D721Med (cell line): ENCODE data around the gene GTF3C1.

Source experiments
- DNase-seq: peaks from one replicate; pipeline ENCODE4 v3.0.0; 2011; ENCODE audit warnings: low spot score; ENCODE audit not compliant: insufficient read length
- FAIRE-seq: peaks from 2 replicates; lab custom pipeline; 2011; peaks lifted over from hg19 to GRCh38; lab: Jason Lieb, UNC
- CTCF ChIP-seq: IDR thresholded peaks from 2 replicates; pipeline ENCODE4 v1.5.1; 2012; ENCODE audit warnings: mild to moderate bottlenecking, control low read depth; ENCODE audit not compliant: insufficient read depth; ENCODE audit errors: missing control alignments

Gene GTF3C1

GRCh38 chr16:27538528-27538927 is 11.2 kb downstream of the GTF3C1 start:
- DNase-seq = no peak
- FAIRE-seq = no peak
- no peak for TF ChIP-seq CTCF

- FAIRE-seq = no peak
- DNase-seq = no peak
- TF ChIP-seq CTCF = no peak
Measured at GRCh38 chr16:27534256-27534655, 15.5 kb downstream of the GTF3C1 start.

GRCh38 chr16:27531826-27532800 is 17.6 kb downstream of the GTF3C1 start:
- TF ChIP-seq CTCF = no peak
- FAIRE-seq (no peak), DNase-seq (no peak)

GRCh38 chr16:27531186-27531585 is 18.5 kb downstream of the GTF3C1 start:
- FAIRE-seq = no peak

GRCh38 chr16:27529962-27530361 is 19.8 kb downstream of the GTF3C1 start:
- FAIRE-seq = no peak
- TF ChIP-seq CTCF = no peak
- DNase-seq = no peak

More at GRCh38 chr16:27531186-27531585, 18.5 kb downstream of the GTF3C1 start:
- no peak for DNase-seq
- no peak for TF ChIP-seq CTCF

GRCh38 chr16:27528294-27528693 is 21.4 kb downstream of the GTF3C1 start:
- DNase-seq (no peak), FAIRE-seq (no peak)
- TF ChIP-seq CTCF = no peak

GRCh38 chr16:27526180-27526579 is 23.5 kb downstream of the GTF3C1 start:
- DNase-seq (no peak), FAIRE-seq (no peak)

More at GRCh38 chr16:27526180-27526579, 23.5 kb downstream of the GTF3C1 start:
- TF ChIP-seq CTCF = no peak
